ENCODE measurements around the gene B3GAT3.
A peak's percentile ranks its signal among the peaks of the same experiment; 100 is the strongest.

B3GAT3 gene

DNA sequence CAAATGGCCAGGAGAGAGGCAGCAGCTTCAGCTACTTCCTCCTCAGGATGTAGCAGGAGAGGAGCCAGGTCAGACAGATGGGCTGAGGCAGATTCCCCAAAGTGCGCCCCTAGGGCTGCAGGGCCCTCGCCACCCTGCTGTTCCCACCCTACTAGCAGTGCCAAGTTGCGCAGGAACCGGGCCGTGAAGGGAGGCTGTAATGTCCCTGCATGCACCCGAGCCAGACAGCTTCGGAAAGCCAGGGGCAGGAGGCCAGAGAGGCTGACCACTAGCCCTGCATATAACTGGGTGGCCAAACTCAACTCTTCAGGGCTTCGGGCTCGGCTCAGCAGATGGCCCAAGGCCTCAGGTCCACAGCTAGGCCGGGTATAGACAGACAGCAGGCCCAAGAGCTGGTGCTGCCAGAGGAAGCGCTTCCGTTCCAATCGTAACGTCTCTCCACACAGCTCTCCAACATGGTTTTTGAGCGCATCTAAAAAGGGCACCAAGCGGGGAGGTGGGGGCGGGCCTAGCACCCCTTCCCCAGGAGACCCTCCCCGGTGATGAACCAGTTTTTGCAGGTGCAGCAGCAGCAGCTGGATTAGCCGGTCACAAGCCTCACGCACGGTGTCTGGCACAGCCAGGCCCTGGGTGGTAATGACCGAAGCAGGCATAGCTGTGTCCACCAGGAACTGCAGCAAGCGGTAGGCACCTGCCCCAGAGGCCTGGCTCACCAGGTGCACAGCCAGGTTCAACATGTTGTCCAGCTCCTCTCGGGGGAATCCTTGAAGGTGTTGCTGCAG lies 26.6 kb upstream of the B3GAT3 start:
- TF ChIP-seq, protein P1, sequence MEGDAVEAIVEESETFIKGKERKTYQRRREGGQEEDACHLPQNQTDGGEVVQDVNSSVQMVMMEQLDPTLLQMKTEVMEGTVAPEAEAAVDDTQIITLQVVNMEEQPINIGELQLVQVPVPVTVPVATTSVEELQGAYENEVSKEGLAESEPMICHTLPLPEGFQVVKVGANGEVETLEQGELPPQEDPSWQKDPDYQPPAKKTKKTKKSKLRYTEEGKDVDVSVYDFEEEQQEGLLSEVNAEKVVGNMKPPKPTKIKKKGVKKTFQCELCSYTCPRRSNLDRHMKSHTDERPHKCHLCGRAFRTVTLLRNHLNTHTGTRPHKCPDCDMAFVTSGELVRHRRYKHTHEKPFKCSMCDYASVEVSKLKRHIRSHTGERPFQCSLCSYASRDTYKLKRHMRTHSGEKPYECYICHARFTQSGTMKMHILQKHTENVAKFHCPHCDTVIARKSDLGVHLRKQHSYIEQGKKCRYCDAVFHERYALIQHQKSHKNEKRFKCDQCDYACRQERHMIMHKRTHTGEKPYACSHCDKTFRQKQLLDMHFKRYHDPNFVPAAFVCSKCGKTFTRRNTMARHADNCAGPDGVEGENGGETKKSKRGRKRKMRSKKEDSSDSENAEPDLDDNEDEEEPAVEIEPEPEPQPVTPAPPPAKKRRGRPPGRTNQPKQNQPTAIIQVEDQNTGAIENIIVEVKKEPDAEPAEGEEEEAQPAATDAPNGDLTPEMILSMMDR (IDR thresholded peaks at IDR 0.05; ENCODE audit: low read depth, low read length, poor library complexity, severe bottlenecking), result no peak
- TF ChIP-seq EZH2phosphoT487 (IDR thresholded peaks at IDR 0.05; ENCODE audit: borderline replicate concordance, low read length), result no peak
- Histone ChIP-seq H3K27me3 (ENCODE audit: control insufficient read depth, low read length) (no peaks in the 10 kb centered on the region), H3F3A (ENCODE audit: control insufficient read depth, insufficient read depth) (no peaks in the 10 kb centered on the region), H3K9me2 (replicated peaks; ENCODE audit: control insufficient read depth, low read length) (no peaks in the 10 kb centered on the region), H3K27ac (ENCODE audit: low read depth, low read length) (no peak overlapping the region), H3K36me3 (ENCODE audit: control insufficient read depth, low read length) (peaks cover 66% of the 10 kb centered on the region), H3K79me2 (ENCODE audit: control insufficient read depth, low read length) (peaks cover 82% of the 10 kb centered on the region), H4K20me1 (ENCODE audit: control insufficient read depth, insufficient read depth, low read depth, low read length) (peaks cover 3% of the 10 kb centered on the region; the same call in 1 of the 2 replicates), H3K9me3 (ENCODE audit: control insufficient read depth, insufficient read depth, low read length) (no peaks in the 10 kb centered on the region), H3K4me2 (ENCODE audit: low read length) (no peak overlapping the region), H3K4me3 (ENCODE audit: low read length) (no peak overlapping the region), H3K4me1 (ENCODE audit: control insufficient read depth, low read length) (peaks cover 39% of the 10 kb centered on the region)

DNA sequence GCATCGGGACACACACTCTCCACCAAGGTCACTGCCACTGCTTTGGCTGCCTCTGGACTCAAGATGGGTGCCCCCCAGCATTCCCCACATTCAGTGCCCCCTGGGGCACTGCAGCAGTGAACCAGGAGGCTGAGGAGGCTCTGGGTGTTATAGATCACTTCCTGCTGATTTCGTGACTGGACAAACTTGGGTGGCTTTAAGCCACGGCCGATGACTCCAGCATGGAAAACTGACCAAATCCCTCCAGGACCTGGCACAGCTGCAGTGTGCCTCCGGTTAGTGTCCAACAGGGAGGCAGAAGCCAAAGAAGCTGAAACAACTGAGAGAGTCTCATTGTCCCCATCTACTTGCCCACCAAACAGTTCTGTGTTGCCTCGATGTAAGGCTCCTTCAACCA lies 25.8 kb upstream of the B3GAT3 start:
- Histone ChIP-seq H3K4me3 (ENCODE audit: low read length) (no peak overlapping the region), H4K20me1 (ENCODE audit: control insufficient read depth, insufficient read depth, low read depth, low read length) (peaks cover 3% of the 10 kb centered on the region; the same call in 1 of the 2 replicates), H3K36me3 (ENCODE audit: control insufficient read depth, low read length) (peaks cover 68% of the 10 kb centered on the region), H3K27me3 (ENCODE audit: control insufficient read depth, low read length) (no peaks in the 10 kb centered on the region), H3K27ac (ENCODE audit: low read depth, low read length) (no peak overlapping the region), H3K9me3 (ENCODE audit: control insufficient read depth, insufficient read depth, low read length) (no peaks in the 10 kb centered on the region), H3K79me2 (ENCODE audit: control insufficient read depth, low read length) (peaks cover 84% of the 10 kb centered on the region), H3K9me2 (replicated peaks; ENCODE audit: control insufficient read depth, low read length) (no peaks in the 10 kb centered on the region), H3K4me2 (ENCODE audit: low read length) (no peak overlapping the region), H3F3A (ENCODE audit: control insufficient read depth, insufficient read depth) (no peaks in the 10 kb centered on the region), H3K4me1 (ENCODE audit: control insufficient read depth, low read length) (peaks cover 40% of the 10 kb centered on the region)
- no peak for TF ChIP-seq EZH2phosphoT487 (IDR thresholded peaks at IDR 0.05; ENCODE audit: borderline replicate concordance, low read length)
- TF ChIP-seq, protein P1 (IDR thresholded peaks at IDR 0.05; ENCODE audit: low read depth, low read length, poor library complexity, severe bottlenecking), result no peak

DNA sequence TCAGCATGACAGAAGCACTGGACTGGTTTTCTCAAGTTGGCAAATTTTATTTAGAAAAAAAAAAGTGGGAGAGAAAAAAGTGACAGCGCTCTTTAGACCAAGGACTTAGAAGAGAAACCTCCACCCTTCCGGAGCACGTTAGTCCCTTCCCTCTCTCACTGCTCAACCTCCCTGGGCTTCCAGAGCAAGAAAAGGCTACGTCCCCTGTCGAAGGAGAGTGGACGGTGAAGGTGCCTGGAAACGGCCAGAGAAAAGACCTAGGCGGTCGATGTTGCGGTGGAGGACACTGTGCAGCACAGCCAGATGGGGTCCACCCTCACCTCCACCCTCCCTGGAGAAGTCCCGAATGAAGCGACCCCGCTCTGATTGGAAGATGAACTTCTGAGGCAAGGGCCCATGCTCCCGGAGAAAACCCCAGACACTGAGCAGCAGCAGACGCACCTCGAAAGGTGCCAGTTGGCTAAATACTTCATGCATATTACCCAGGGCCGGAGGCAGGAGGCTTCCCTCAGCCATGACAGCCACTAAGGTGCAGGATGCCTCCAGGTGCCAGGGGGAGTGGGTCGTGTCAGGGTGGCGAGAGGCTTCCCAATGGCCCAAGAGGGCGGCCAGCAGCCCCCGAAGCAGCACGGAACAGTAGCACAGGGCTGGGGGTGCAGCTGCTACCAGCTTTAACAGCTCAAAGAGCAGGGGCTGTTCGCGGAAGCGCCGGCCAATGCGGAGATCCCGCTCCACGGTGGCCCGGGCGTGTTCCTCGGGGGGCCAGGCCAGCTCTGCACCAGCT lies 25.2 kb upstream of the B3GAT3 start:
- peak overlapping the region; percentile 7; the same call in 1 of the 2 replicates for H3K4me3 ChIP-seq (ENCODE audit: low read length)
- peak overlapping the region; percentile 35 for H3K4me2 ChIP-seq (ENCODE audit: low read length)
- peaks cover 3% of the 10 kb centered on the region; the same call in 1 of the 2 replicates for H4K20me1 ChIP-seq (ENCODE audit: control insufficient read depth, insufficient read depth, low read depth, low read length)
- H3K27ac ChIP-seq (ENCODE audit: low read depth, low read length), result no peak overlapping the region
- peaks cover 37% of the 10 kb centered on the region for H3K4me1 ChIP-seq (ENCODE audit: control insufficient read depth, low read length)
- no peaks in the 10 kb centered on the region for H3F3A ChIP-seq (ENCODE audit: control insufficient read depth, insufficient read depth)
- H3K36me3 ChIP-seq (ENCODE audit: control insufficient read depth, low read length), result peaks cover 69% of the 10 kb centered on the region
- no peaks in the 10 kb centered on the region for H3K27me3 ChIP-seq (ENCODE audit: control insufficient read depth, low read length)
- H3K79me2 ChIP-seq (ENCODE audit: control insufficient read depth, low read length), result peaks cover 84% of the 10 kb centered on the region
- no peaks in the 10 kb centered on the region for H3K9me2 ChIP-seq (replicated peaks; ENCODE audit: control insufficient read depth, low read length)
- H3K9me3 ChIP-seq (ENCODE audit: control insufficient read depth, insufficient read depth, low read length), result no peaks in the 10 kb centered on the region
- TF ChIP-seq, protein P1 (IDR thresholded peaks at IDR 0.05; ENCODE audit: low read depth, low read length, poor library complexity, severe bottlenecking), result no peak
- no peak for TF ChIP-seq EZH2phosphoT487 (IDR thresholded peaks at IDR 0.05; ENCODE audit: borderline replicate concordance, low read length)
